ENCODE measurements around the gene ABR. TPM values are rescaled to one million over a fixed set of nuclear protein-coding genes. Genes with fewer than 3 reads are reported as not detected.

ABR gene
- total and polyA plus RNA-seq, 2 of the 8 experiments (the other 6 are each of a cell fraction or from before 2014, with no cell fraction given), result 44.8 to 47.2 TPM

- Histone ChIP-seq H2AFZ (ENCODE audit: low read length) (no peak overlapping the region), H2BK5ac (ENCODE audit: low read depth, low read length) (no peak overlapping the region), H3K27me3 (replicated peaks in 1 of 4; ENCODE audit: control insufficient read depth in 3 of 4, extremely low read depth in 1 of 4, insufficient read depth in 3 of 4, low read length in 3 of 4) (no peaks in the 10 kb centered on the region), H3K36me3 (ENCODE audit: control insufficient read depth in 2 of 4, insufficient read depth in 4 of 4, low read length in 3 of 4) (no peaks in the 10 kb centered on the region), H3K23ac (ENCODE audit: insufficient read length) (no peak overlapping the region), H3K4me3 (ENCODE audit: extremely low read depth in 1 of 4, insufficient read depth in 2 of 4, low read depth in 3 of 4, low read length in 4 of 4) (no peak overlapping the region), H2AK5ac (ENCODE audit: low read depth, low read length) (no peak overlapping the region), H3K9ac (replicated peaks in 1 of 4; ENCODE audit: extremely low read depth in 1 of 4, low read depth in 3 of 4, low read length in 3 of 4) (no peak overlapping the region), H3K4me2 (ENCODE audit: insufficient read depth in 1 of 2, low read depth in 2 of 2, low read length in 2 of 2) (no peak overlapping the region), H3K18ac (ENCODE audit: extremely low read depth, low read length) (no peak overlapping the region), H4K91ac (replicated peaks; ENCODE audit: insufficient read length, low read length) (no peak overlapping the region), H4K20me1 (replicated peaks in 1 of 2; ENCODE audit: control insufficient read depth in 1 of 2, insufficient read depth in 2 of 2, low read length in 2 of 2) (no peaks in the 10 kb centered on the region), H2BK20ac (ENCODE audit: low read length) (no peak overlapping the region), H4K5ac (ENCODE audit: insufficient read length, low read depth, low read length) (no peak overlapping the region), H3K27ac (ENCODE audit: low read depth, low read length) (no peak overlapping the region), H3K56ac (replicated peaks; ENCODE audit: insufficient read length, low read depth, low read length) (no peak overlapping the region), H3K4me1 (replicated peaks in 1 of 4; ENCODE audit: control insufficient read depth in 3 of 4, insufficient read depth in 4 of 4, low read length in 3 of 4) (no peaks in the 10 kb centered on the region), H3K9me3 (ENCODE audit: insufficient read depth in 2 of 2, low read depth in 1 of 2, low read length in 1 of 2) (no peaks in the 10 kb centered on the region), H3K79me1 (ENCODE audit: low read depth, low read length) (no peaks in the 10 kb centered on the region; the same call in 1 of the 2 replicates), H3K14ac (ENCODE audit: insufficient read length) (no peak overlapping the region), H2BK120ac (replicated peaks; ENCODE audit: low read depth, low read length) (no peak overlapping the region), H3K23me2 (ENCODE audit: low read depth, low read length) (no peaks in the 10 kb centered on the region), H3K79me2 (ENCODE audit: control insufficient read depth in 1 of 2, insufficient read depth in 2 of 2, low read length in 2 of 2) (no peaks in the 10 kb centered on the region), H4K8ac (ENCODE audit: extremely low read depth, insufficient read depth, low read length) (no peak overlapping the region), H2BK15ac (ENCODE audit: low read length) (no peak overlapping the region), H3K4ac (replicated peaks; ENCODE audit: insufficient read length, low read depth, low read length) (no peak overlapping the region), H2BK12ac (ENCODE audit: low read depth, low read length) (no peak overlapping the region)
- ChIA-PET CTCF (ENCODE audit: partially characterized antibody) (interaction anchor here (1.2 to 17.5 kb wide), 3 partner anchors 10 to 193 kb away, joined by 3 to 258 read pairs (median 27); partner anchors contain the start of gene TIMM22), POLR2A (ENCODE audit: partially characterized antibody) (interaction anchor here (0.6 to 0.8 kb wide), 2 partner anchors 185 to 195 kb away, joined by 3 read pairs; no protein-coding TSS in a partner anchor)
- WGBS, 2 experiments (ENCODE audit: extremely low coverage in 1 of 2, insufficient coverage in 1 of 2, insufficient read length in 1 of 2, insufficient replicate concordance in 2 of 2, low coverage in 1 of 2, low lambda C conversion rate in 2 of 2, missing lambda C conversion rate in 1 of 2), result 84% methylated on average over 6 of the region's 6 CpGs; no CpG with 5 or more reads in 1 of the 2 experiments
- no peak for DNase-seq (ENCODE audit: low read depth in 1 of 2, low spot score in 2 of 2)
- FAIRE-seq, result no peak
- TF ChIP-seq CHD1 (IDR thresholded peaks at IDR 0.05; ENCODE audit: low read depth, low read length) (no peak), POLR2A (IDR thresholded peaks at IDR 0.05; ENCODE audit: control extremely low read depth in 1 of 2, low read depth in 2 of 2, low read length in 2 of 2) (no peak), SRF (IDR thresholded peaks at IDR 0.05; ENCODE audit: low read depth, low read length) (no peak), HDAC6 (IDR thresholded peaks at IDR 0.05; ENCODE audit: low read depth, low read length) (no peak), JUN (IDR thresholded peaks at IDR 0.05; ENCODE audit: low read depth, low read length) (no peak), GABPA (IDR thresholded peaks at IDR 0.05; ENCODE audit: borderline replicate concordance, insufficient read depth, low read length) (no peak), KDM4A (IDR thresholded peaks at IDR 0.05; ENCODE audit: low read depth, low read length, severe bottlenecking) (no peak), MAX (IDR thresholded peaks at IDR 0.05) (no peak), CREB1 (IDR thresholded peaks at IDR 0.05) (no peak), USF2 (IDR thresholded peaks at IDR 0.05; ENCODE audit: low read length) (no peak), CBX5 (IDR thresholded peaks at IDR 0.05; ENCODE audit: low read depth, low read length) (no peak), RXRA (IDR thresholded peaks at IDR 0.05; ENCODE audit: insufficient read depth, low read depth, low read length) (no peak), NANOG (IDR thresholded peaks at IDR 0.05; ENCODE audit: insufficient read depth, low read depth, low read length, poor library complexity, severe bottlenecking) (no peak)
Measured at GRCh38 chr17:986322-986929, 193.4 kb downstream of the ABR start.
